K562 (cell line): ENCODE measurements around the gene PRKACG.
"Not testable (repeated sequence)": the region's sequence is repeated elsewhere in the genome, so short reads cannot be mapped to it uniquely, and the experiment has no call there.

ENCODE experiments used
- HNRNPL ChIP-seq: fragments of 200-400 bp; formaldehyde crosslinking; IDR thresholded peaks from 2 replicates; pipeline ENCODE4 v1.6.1; 2017; ENCODE audit warnings: low read depth, mild to moderate bottlenecking, low read length
- ZNF280B ChIP-seq: fragments of 250-450 bp; sonication (Bioruptor Pico); IDR thresholded peaks from 2 replicates; pipeline ENCODE4 v1.5.1; 2021; ENCODE audit warnings: mild to moderate bottlenecking
- TF ChIP-seq, protein P1 (sequence below): fragments of 250-450 bp; sonication (Bioruptor Pico); IDR thresholded peaks from 2 replicates; pipeline ENCODE4 v1.9.0; 2021; ENCODE audit warnings: mild to moderate bottlenecking, inconsistent platforms

- TF ChIP-seq HNRNPL; ZNF280B (CRISPR knock-in tag): not testable (repeated sequence)
- TF ChIP-seq, protein P1, sequence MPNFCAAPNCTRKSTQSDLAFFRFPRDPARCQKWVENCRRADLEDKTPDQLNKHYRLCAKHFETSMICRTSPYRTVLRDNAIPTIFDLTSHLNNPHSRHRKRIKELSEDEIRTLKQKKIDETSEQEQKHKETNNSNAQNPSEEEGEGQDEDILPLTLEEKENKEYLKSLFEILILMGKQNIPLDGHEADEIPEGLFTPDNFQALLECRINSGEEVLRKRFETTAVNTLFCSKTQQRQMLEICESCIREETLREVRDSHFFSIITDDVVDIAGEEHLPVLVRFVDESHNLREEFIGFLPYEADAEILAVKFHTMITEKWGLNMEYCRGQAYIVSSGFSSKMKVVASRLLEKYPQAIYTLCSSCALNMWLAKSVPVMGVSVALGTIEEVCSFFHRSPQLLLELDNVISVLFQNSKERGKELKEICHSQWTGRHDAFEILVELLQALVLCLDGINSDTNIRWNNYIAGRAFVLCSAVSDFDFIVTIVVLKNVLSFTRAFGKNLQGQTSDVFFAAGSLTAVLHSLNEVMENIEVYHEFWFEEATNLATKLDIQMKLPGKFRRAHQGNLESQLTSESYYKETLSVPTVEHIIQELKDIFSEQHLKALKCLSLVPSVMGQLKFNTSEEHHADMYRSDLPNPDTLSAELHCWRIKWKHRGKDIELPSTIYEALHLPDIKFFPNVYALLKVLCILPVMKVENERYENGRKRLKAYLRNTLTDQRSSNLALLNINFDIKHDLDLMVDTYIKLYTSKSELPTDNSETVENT (CRISPR knock-in tag) = not testable (repeated sequence)
Observed at GRCh38 chr9:69050936-69051335, 37.0 kb upstream of the PRKACG start.
